Tibial nerve (tissue), 4 donors: ENCODE results near the gene HOXB4. TPM values are rescaled to one million over a fixed set of nuclear protein-coding genes. Genes with fewer than 3 reads are reported as not detected.

Experiments
- DNase-seq, 2 donors: peaks; one replicate each; pipeline ENCODE4 v3.0.0-alpha.2; 2019; ENCODE audit warnings: low spot score in 2 of 2
- H3K27ac ChIP-seq, 4 donors: fragments of 200-600 bp; sonication (generic) in 3 of 4; one replicate each; pipeline ENCODE4 v1.5.1; 2017 to 2019; ENCODE audit warnings: mild to moderate bottlenecking in 1 of 4
- H3K27me3 ChIP-seq, 2 donors: fragments of 200-600 bp; sonication (generic) in 1 of 2; one replicate each; pipeline versions ENCODE4 v1.5.1 to v1.6.0; 2017 to 2019
- H3K36me3 ChIP-seq, 3 donors: fragments of 200-600 bp; sonication (generic); one replicate each; pipeline ENCODE4 v1.5.1; 2018 to 2019
- H3K4me1 ChIP-seq, 4 donors: fragments of 200-600 bp; sonication (generic) in 3 of 4; one replicate each; pipeline ENCODE4 v1.5.1; 2017 to 2019
- H3K4me3 ChIP-seq, 4 donors: fragments of 200-600 bp; sonication (generic) in 3 of 4; one replicate each; pipeline ENCODE4 v1.5.1; 2017 to 2019; ENCODE audit warnings: mild to moderate bottlenecking in 1 of 4, moderate library complexity in 1 of 4
- H3K9me3 ChIP-seq, 4 donors: fragments of 200-600 bp; sonication (generic) in 3 of 4; one replicate each; pipeline ENCODE4 v1.5.1; 2017 to 2019
- EP300 ChIP-seq, 2 donors: sonication (generic); formaldehyde crosslinking; IDR thresholded peaks; one replicate each; pipeline ENCODE4 v1.6.1; 2017; ENCODE audit warnings: antibody characterized with exemption in 2 of 2, mild to moderate bottlenecking in 1 of 2
- POLR2A ChIP-seq, 2 donors: fragments of 450-650 bp; IDR thresholded peaks; one replicate each; pipeline ENCODE4 v1.6.1; 2017; ENCODE audit warnings: antibody characterized with exemption in 2 of 2, mild to moderate bottlenecking in 2 of 2, moderate library complexity in 2 of 2
- WGBS, 2 donors: methylation state at CpG; one replicate each; pipeline ENCODE4 v1.1.5; 2018; 5-methylcytosine and 5-hydroxymethylcytosine counted together
- total RNA-seq, 4 donors: library from RNA; depleted of rRNA; stranded (reverse); fragments of >200 nt; gene quantifications; one replicate each; pipeline ENCODE4 v1.1.0, GENCODE V29; 2016
- TF ChIP-seq, protein P1 (sequence below), 5 experiments: fragments of 200-600 bp in 3 of 5; fragments of 450-650 bp in 2 of 5; sonication (generic) in 3 of 5; IDR thresholded peaks; one replicate each; pipeline ENCODE4 v1.5.1; 2016 to 2019; ENCODE audit warnings: antibody characterized with exemption in 5 of 5, mild to moderate bottlenecking in 3 of 5, moderate library complexity in 2 of 5

The HOXB4 gene
- total RNA-seq, 4 donors from 2014 or later: 1.2 to 3.5 (median 2.0) TPM

DNA sequence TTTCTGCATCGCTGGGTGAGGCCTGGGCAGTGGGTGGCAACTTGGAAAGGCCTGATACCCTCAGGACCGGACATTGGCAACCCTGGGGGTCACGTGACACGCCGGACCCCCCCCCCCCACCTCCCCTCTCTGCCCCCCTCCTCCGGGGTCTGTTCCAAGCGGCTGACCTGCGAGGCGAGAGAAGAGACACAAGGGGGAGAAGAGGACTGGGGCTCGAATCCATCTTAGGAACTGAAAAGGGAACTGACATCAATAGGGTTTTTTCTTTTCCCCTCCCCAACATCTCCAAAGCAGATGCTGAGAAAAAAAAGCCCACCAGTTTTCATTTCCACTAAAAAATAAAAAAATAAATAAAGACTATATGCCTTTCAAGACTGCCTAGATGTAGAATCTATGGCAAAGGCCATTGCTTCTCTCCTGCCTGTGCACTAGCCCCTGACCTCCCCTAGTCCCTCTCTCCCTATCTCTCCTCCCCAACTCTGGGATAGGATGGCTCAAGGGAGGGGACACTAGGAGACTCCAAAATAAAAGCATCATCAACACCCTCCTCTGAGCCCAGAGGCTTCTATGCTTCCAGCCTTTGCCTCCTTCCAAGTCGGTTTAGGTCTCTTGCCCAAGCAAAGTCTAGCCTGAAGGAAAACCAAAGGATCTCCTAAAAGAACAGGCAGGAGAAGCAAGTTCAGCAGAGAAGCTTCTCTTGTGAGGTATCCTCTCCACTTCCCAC lies 25.5 kb downstream of the HOXB4 start:
- Histone ChIP-seq H3K27ac (peak overlapping the region in 3 of 4 donors; percentile 6 to 68 (median 35)), H3K4me3 (no peak overlapping the region)
- DNase-seq: no peak

DNA sequence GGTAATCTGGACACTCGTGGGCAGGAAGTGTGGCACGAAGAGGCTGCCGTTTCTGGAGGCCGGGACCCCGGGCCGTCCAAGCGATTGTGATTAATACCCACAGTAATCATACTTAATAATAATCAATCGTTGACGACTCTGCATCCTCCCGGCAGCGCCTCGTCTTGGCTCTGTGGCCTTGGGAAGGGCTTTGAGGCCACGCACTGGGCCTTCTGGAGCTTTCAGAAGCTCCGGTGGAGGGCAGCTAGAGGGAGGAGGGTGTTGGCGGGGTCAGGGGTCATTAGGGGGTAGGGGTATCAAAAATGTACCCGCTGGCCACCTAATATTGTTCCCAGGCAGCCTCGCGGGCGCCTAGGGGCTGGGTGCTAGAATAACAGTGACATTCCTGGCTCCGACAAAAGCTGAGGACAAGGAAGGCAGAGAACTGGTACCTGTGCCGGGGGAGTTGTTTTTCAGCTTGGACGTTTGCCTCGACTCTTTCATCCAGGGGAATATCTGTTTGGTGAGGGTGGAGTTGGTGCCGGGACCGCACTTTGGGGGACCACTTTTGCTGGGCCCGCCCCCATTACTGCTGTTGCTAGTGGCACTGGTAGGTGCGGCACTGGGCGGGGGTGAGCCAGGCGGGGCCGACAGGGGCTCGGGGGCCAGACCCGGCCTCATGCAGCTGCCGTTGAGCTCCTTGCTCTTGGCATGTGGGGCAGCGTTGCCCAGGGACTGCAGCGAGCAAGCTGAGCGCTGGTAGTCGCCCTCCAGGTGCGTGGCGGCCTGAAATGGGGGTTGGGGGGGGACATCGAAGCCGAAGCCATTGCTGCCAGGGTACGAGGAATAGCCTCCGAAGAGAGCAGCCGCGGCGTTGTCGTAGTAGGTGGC lies 26.3 kb downstream of the HOXB4 start:
- Histone ChIP-seq H3K4me1 (peaks cover 0 to 30% (median 5%) of the 10 kb centered on the region in 4 donors), H3K4me3 (no peak overlapping the region), H3K27ac (peak overlapping the region in 2 of 4 donors; percentile 35 to 68), H3K36me3 (no peaks in the 10 kb centered on the region), H3K9me3 (no peaks in the 10 kb centered on the region), H3K27me3 (peaks cover 4 to 81% of the 10 kb centered on the region in 2 donors)
- 56 to 57% methylated on average over 37 to 43 of the region's 47 CpGs for WGBS, 2 donors
- no peak for DNase-seq
- TF ChIP-seq POLR2A (IDR thresholded peaks at IDR 0.05): no peak

More for the DNA sequence above, 25.5 kb downstream of the HOXB4 start:
- WGBS, 2 donors: 38 to 42% methylated on average over 10 to 11 of the region's 11 CpGs
- H3K27me3 ChIP-seq: peaks cover 4 to 85% of the 10 kb centered on the region in 2 donors
- TF ChIP-seq POLR2A (IDR thresholded peaks at IDR 0.05) (no peak), EP300 (IDR thresholded peaks at IDR 0.05) (no peak)
- TF ChIP-seq, protein P1, sequence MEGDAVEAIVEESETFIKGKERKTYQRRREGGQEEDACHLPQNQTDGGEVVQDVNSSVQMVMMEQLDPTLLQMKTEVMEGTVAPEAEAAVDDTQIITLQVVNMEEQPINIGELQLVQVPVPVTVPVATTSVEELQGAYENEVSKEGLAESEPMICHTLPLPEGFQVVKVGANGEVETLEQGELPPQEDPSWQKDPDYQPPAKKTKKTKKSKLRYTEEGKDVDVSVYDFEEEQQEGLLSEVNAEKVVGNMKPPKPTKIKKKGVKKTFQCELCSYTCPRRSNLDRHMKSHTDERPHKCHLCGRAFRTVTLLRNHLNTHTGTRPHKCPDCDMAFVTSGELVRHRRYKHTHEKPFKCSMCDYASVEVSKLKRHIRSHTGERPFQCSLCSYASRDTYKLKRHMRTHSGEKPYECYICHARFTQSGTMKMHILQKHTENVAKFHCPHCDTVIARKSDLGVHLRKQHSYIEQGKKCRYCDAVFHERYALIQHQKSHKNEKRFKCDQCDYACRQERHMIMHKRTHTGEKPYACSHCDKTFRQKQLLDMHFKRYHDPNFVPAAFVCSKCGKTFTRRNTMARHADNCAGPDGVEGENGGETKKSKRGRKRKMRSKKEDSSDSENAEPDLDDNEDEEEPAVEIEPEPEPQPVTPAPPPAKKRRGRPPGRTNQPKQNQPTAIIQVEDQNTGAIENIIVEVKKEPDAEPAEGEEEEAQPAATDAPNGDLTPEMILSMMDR (IDR thresholded peaks at IDR 0.05): no peak
- H3K4me1 ChIP-seq: peaks cover 0 to 37% (median 7%) of the 10 kb centered on the region in 4 donors
- H3K9me3 ChIP-seq: no peaks in the 10 kb centered on the region
- no peaks in the 10 kb centered on the region for H3K36me3 ChIP-seq

DNA sequence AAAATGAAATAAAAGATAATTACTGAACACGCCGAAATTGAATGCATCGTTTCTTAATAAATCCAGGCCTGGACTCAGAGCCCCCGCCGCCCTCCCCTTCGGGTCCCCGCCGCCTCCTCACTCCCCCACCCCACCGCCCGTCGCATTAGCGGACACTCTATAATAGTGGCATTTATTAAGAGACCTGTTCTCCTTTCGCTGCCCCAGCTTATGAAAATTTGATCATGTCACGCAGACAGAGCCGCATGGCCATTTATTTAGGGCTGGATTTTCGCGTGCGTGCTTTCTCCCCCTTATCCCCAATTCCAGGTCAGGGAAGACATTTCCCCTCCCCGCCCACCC lies 27.0 kb downstream of the HOXB4 start:
- no peak for TF ChIP-seq EP300 (IDR thresholded peaks at IDR 0.05)
- TF ChIP-seq, protein P1 (IDR thresholded peaks at IDR 0.05): no peak
- no peak for TF ChIP-seq POLR2A (IDR thresholded peaks at IDR 0.05)
- 24 to 36% methylated on average over 18 to 19 of the region's 19 CpGs for WGBS, 2 donors
- Histone ChIP-seq H3K9me3 (no peaks in the 10 kb centered on the region), H3K27ac (peak overlapping the region in 2 of 4 donors; percentile 29 to 68), H3K4me1 (peaks cover 0 to 32% (median 4%) of the 10 kb centered on the region in 4 donors), H3K36me3 (no peaks in the 10 kb centered on the region), H3K27me3 (peaks cover 4 to 80% of the 10 kb centered on the region in 2 donors), H3K4me3 (peak overlapping the region in 1 of 4 donors; percentile 18)
- no peak for DNase-seq

DNA sequence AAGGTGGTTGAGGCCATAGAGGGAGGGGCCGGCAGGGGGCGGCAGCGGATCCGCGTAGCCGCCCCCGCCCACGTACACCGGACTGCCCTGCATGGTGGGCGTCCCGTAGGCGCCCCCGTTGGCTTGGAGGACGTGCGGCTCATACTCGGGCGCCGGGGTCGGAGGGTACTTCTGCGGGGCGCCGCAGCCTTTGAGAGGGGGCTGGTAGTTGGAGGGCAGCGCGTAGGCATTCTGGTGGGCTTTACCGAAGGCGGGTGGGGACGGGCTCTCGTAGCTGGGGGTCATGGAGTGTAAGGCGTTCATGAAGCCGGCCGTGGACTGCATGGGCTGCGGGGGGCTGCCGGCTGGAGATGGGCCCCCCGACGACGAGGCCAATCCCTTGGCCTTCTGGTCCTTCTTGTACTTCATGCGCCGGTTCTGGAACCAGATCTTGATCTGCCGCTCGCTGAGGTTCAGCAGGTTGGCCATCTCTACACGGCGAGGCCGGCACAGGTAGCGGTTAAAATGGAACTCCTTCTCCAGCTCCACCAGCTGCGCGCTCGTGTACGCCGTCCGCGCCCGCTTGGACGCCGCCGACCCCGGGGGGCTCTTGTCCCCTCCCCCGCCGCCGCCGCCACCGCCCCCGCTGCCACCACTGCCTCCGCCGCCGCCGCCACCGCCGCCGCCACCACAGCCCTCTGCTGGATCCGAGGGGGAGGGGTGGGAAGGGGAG lies 27.5 kb downstream of the HOXB4 start:
- Histone ChIP-seq H3K27ac (peak overlapping the region in 3 of 4 donors; percentile 17 to 68 (median 25)), H3K27me3 (peaks cover 4 to 75% of the 10 kb centered on the region in 2 donors), H3K9me3 (no peaks in the 10 kb centered on the region), H3K4me1 (peaks cover 0 to 29% (median 2%) of the 10 kb centered on the region in 4 donors), H3K36me3 (no peaks in the 10 kb centered on the region), H3K4me3 (peak overlapping the region in 1 of 4 donors; percentile 18)
- 34 to 45% methylated on average over 50 to 68 of the region's 70 CpGs for whole genome bisulfite sequencing, 2 donors
- no peak for DNase-seq
- TF ChIP-seq, protein P1 (IDR thresholded peaks at IDR 0.05): no peak

DNA sequence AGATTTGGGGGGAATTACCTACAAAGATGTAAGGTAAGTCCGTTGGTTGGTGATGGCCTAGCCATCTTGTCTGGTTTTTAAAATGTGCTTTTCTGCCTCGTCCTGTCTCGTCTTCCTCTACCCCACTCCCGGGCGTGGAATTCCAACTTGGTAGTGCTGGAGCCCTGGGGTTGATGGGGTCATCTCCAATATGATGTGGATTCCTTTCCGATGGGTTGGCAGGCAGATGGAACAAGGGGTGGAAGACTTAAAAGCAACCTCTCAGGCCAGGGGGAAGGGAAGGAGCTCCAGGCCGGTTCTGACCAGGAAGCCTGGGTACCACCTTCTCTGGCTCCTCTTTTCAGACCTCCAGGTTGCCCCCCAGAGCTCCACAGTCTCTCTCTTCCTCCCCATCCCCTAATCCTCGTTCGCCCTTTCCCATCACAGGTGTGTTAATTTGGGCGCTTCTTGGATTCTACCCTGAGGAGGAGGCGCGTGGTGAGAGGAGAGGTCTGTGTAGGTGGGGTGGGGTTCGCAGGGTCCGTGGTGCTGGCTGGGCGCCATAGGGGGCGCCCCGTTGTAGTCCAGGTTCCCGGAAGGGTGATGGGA lies 28.1 kb downstream of the HOXB4 start:
- Histone ChIP-seq H3K27me3 (peaks cover 4 to 72% of the 10 kb centered on the region in 2 donors), H3K4me1 (peaks cover 0 to 30% (median 2%) of the 10 kb centered on the region in 4 donors), H3K9me3 (no peaks in the 10 kb centered on the region), H3K4me3 (no peak overlapping the region), H3K27ac (peak overlapping the region in 2 of 4 donors; percentile 25 to 48), H3K36me3 (no peaks in the 10 kb centered on the region)
- 59 to 65% methylated on average over 18 of the region's 18 CpGs for WGBS, 2 donors
- DNase-seq: no peak
- TF ChIP-seq EP300 (IDR thresholded peaks at IDR 0.05): no peak
- no peak for TF ChIP-seq POLR2A (IDR thresholded peaks at IDR 0.05)
- TF ChIP-seq, protein P1 (IDR thresholded peaks at IDR 0.05): no peak
